Central memory CD4-positive, alpha-beta T cell (primary cell): ENCODE measurements around the gene ZNF521.

Experiments
- DNase-seq: peaks from one replicate; pipeline ENCODE4 v3.0.0; 2022

Gene ZNF521

DNA sequence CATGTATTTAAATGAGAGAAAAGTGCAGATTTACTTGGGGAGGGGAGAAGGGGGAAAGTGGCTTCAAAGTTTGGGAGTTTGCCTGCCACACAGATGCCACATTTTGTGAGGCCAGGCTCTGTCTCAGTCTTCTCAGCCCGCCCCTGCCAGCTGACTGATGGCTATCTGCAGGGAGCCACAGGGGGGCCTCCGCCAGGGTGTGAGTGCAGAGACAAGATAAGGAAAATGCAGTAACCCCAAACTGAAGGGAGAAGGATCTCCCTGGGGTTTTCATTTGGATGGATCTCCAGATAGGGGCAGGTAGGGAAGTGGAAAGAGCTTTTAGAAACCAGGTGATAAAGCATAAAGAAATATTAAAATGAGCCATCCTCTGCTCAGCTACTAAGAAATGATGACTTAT, 128.8 kb downstream of the ZNF521 start:
- DNase-seq: no peak

GRCh38 chr18:25222648-25223047, 129.3 kb downstream of the ZNF521 start:
- DNase-seq: no peak

GRCh38 chr18:25210622-25211021, 141.3 kb downstream of the ZNF521 start:
- DNase-seq: no peak

- no peak for DNase-seq
These were observed 159.9 kb downstream of the ZNF521 start for GRCh38 chr18:25192065-25192464.

- DNase-seq: no peak
These were observed 161.5 kb downstream of the ZNF521 start for GRCh38 chr18:25190472-25190871.

GRCh38 chr18:25189391-25190185, 162.4 kb downstream of the ZNF521 start:
- DNase-seq: no peak

- no peak for DNase-seq
These were observed 164.3 kb downstream of the ZNF521 start for GRCh38 chr18:25187521-25188192.

- DNase-seq: no peak
These were observed 165.1 kb downstream of the ZNF521 start for GRCh38 chr18:25186871-25187270.

DNA sequence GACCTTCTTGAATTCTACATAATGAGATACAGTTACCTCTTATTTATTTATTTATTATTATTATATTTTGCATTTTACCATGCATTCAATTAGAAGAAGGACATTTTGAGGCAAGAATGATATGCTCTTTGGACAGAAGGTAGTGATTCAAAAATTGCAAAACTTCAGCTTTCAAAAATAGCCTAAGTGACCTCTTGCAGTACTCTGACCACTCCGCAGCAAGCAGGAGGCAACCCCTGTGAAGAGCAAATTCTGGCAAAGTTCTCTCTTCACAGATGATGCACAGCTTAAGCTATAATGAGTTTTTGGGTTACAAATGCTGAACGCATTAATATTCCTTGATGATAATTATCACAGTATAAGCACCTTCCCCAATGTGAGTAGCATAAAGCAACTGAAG, 170.0 kb downstream of the ZNF521 start:
- no peak for DNase-seq

GRCh38 chr18:25181581-25181980, 170.4 kb downstream of the ZNF521 start:
- DNase-seq: no peak

GRCh38 chr18:25180973-25181548, 170.9 kb downstream of the ZNF521 start:
- no peak for DNase-seq

- no peak for DNase-seq
These were observed 174.3 kb downstream of the ZNF521 start for GRCh38 chr18:25177631-25178030.

- DNase-seq: no peak
These were observed 175.4 kb downstream of the ZNF521 start for GRCh38 chr18:25176518-25177042.

- DNase-seq: no peak
These were observed 176.1 kb downstream of the ZNF521 start for GRCh38 chr18:25175558-25176517.

DNA sequence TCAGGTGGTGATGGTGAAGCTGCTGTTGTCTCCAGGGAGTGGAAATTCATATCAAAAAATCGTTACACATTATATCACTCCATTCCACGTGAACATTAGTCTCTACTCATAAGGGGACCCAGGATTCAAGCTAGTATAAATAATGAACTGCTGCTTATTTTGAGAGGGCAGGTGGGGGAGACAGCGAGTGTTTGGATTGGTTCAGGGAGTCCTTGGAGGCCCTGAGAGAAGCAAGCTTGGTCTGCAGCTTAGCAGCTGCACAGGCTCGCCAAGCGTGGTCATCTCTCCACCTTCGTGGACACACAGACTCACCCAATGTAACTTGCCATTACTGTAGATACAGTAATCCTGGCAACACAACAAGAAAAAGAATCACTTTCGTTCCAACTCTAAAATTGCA, 177.6 kb downstream of the ZNF521 start:
- DNase-seq: no peak

DNA sequence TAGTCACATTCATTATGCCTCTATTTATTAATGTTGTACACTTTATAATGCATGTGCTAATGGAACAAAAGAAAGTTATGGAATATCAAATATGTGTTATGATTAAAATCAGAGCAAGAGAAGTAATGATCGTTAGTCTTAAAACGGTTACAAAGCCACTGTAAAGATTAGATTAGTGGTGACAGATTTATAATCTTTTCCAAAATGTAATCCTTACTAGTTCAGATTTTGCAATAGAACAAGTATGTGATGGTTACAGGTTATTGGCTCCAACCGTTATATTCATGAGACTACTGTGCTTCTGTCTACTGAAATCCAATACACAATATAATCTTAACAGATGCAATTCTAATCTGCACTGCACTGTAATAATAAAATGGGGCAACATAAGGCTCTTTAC, 180.6 kb downstream of the ZNF521 start:
- no peak for DNase-seq

DNA sequence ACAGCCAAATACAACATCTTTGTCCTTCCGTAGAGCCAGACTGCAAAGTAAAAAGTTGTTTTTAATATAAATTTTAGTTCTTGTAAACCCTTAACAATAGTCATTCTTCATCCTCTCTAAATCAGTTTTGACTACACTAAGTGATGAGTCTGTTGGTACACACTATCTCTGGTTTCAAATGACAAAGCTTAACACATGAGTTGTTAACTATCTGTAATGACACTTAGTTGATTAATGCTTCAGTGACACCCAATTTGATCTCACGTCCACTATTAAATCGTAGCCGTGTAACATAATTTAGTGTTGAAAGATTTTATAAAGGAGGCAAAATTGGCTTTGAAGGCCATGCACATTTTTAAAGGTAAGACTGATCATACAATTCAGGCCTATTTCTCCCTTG, 181.6 kb downstream of the ZNF521 start:
- DNase-seq: no peak

DNA sequence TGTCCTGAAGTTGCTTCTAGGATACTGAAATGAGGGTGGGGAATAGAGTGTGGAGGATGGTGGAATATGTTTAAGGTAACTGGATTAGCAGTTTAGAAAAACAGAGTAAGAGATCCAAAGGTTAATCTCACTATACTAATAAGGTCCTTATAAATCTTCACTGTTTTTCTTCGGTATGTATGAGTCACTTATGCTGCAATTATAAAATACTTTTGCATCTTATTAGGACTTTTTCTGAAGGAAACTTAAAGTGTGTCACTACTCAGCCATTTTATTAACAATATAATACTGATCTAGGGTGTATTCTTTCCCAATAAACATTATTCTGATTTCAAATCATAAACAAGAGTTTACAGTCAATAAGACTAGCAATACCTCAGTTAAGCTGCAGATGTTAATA, 182.3 kb downstream of the ZNF521 start:
- DNase-seq: no peak

DNA sequence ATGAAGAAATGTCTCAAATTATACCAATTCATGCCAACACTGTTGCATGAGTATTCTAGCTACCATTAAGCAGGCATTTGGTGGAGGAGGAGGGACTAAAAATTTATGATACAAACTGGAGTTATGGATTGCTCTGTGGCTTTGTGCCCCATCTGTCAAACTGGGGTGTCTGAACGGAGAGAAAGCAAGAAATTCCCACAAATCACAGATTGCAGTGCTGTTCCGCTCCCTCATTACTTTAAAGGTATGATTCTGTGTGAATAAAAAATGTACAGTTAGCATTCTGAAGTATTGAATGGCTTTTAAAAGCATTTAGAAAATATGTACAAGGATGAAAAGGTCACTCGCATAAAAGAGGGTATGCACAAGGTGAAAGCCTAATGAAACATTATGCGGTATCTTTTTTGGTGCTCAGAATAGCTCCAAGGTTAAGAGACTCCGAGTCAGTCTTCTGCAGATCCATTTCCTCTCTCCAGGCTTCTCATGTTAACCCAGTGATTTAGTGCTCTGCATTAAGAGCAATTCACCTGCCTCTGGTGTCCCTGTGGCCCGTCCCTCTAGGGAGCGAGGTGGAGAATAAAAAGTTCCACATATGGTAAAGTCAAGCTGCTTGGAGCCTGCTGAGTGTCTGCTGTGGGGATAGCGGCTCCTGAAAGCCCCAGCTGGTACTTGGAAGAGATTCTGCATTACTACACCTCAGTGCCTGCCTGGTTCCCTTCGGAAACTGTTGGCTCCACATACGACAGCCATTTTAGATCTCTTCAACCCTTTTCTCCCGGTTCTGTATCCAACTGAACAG, 184.2 kb downstream of the ZNF521 start:
- no peak for DNase-seq

DNA sequence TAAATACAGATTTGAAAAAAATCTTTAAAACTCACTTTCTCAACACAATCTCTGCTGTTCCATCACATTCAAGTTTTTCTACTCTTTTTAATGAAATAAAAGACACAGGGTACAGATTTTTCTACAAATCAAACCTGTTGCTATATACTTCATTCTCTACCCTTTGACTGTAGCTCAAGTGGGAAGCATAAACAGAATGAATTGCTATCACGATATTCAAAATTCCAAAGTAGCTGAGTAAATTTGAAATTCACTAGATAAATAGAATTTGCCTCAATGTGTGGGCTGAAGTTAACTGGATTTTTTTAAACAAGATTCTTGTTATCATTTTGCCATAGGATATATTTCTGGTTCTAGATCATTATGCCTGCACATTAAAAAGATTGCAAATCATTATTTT, 185.9 kb downstream of the ZNF521 start:
- no peak for DNase-seq
